GM23338 (cell line): ENCODE data around the gene TTC28. TPM values are rescaled to one million over a fixed set of nuclear protein-coding genes. Genes with fewer than 3 reads are reported as not detected.

ENCODE experiments used
- ATAC-seq: fragments of 200-7000 bp; cut with Tn5 transposase; 3 replicates; pipeline ENCODE4 v1.9.1; 2020
- DNase-seq: peaks from one replicate; pipeline ENCODE4 v3.0.0-alpha.2; 2015; ENCODE audit warnings: low spot score
- H2AFZ ChIP-seq: fragments of 200-600 bp; sonication (generic); 2 replicates; pipeline ENCODE4 v1.8.0; 2016; ENCODE audit warnings: antibody characterized with exemption, mild to moderate bottlenecking, moderate library complexity
- H3F3A ChIP-seq: fragments of 200-600 bp; sonication (generic); replicated peaks from 2 replicates; pipeline ENCODE4 v1.8.0; 2017; ENCODE audit warnings: antibody characterized with exemption, mixed run types, low read depth
- H3K27ac ChIP-seq: fragments of 200-600 bp; sonication (generic); 2 replicates; pipeline ENCODE4 v1.6.1; 2016; ENCODE audit warnings: low read depth
- H3K27me3 ChIP-seq: fragments of 200-600 bp; sonication (generic); 2 replicates; pipeline ENCODE4 v1.8.0; 2016; ENCODE audit warnings: mild to moderate bottlenecking, mixed run types, moderate library complexity; ENCODE audit not compliant: insufficient read depth
- H3K36me3 ChIP-seq: fragments of 200-600 bp; sonication (generic); 2 replicates; pipeline ENCODE4 v1.8.0; 2016; ENCODE audit warnings: mild to moderate bottlenecking; ENCODE audit not compliant: insufficient read depth
- H3K4me1 ChIP-seq: fragments of 200-600 bp; sonication (generic); 2 replicates; pipeline ENCODE4 v1.8.0; 2016; ENCODE audit warnings: mild to moderate bottlenecking, moderate library complexity; ENCODE audit not compliant: insufficient read depth
- H3K4me2 ChIP-seq: fragments of 200-600 bp; sonication (generic); 2 replicates; pipeline ENCODE4 v1.7.1; 2017; ENCODE audit warnings: mixed run types
- H3K4me3 ChIP-seq: fragments of 200-600 bp; sonication (generic); 2 replicates; pipeline ENCODE4 v1.6.1; 2016; ENCODE audit warnings: mixed run types
- H3K79me2 ChIP-seq: fragments of 200-600 bp; sonication (generic); replicated peaks from 2 replicates; pipeline ENCODE4 v1.8.0; 2017; ENCODE audit warnings: mild to moderate bottlenecking; ENCODE audit not compliant: insufficient read depth
- H3K9me2 ChIP-seq: fragments of 200-600 bp; sonication (generic); 2 replicates; pipeline ENCODE4 v1.8.0; 2017; ENCODE audit not compliant: insufficient read depth
- H4K20me1 ChIP-seq: fragments of 200-600 bp; sonication (generic); replicated peaks from 2 replicates; pipeline ENCODE4 v1.8.0; 2017; ENCODE audit warnings: mild to moderate bottlenecking; ENCODE audit not compliant: insufficient read depth
- H3K27ac Mint-ChIP-seq: 2 replicates; pipeline ENCODE4 v1.8.0; 2020; ENCODE audit warnings: inconsistent platforms, mild to moderate bottlenecking, moderate library complexity, mixed read lengths
- H3K27me3 Mint-ChIP-seq: 3 replicates; pipeline ENCODE4 v1.8.0; 2022; ENCODE audit warnings: low read depth, mild to moderate bottlenecking, moderate library complexity, mixed read lengths, inconsistent platforms; ENCODE audit not compliant: insufficient read depth, poor library complexity
- H3K36me3 Mint-ChIP-seq: 3 replicates; pipeline ENCODE4 v1.8.0; 2021; ENCODE audit warnings: low read depth, mild to moderate bottlenecking, inconsistent platforms, moderate library complexity, mixed read lengths
- H3K4me1 Mint-ChIP-seq: 3 replicates; pipeline ENCODE4 v1.8.0; 2020; ENCODE audit warnings: mild to moderate bottlenecking, inconsistent platforms, mixed read lengths
- H3K4me3 Mint-ChIP-seq: 3 replicates; pipeline ENCODE4 v1.8.0; 2021; ENCODE audit warnings: moderate library complexity, mild to moderate bottlenecking, inconsistent platforms, mixed read lengths
- H3K9me3 Mint-ChIP-seq: 3 replicates; pipeline ENCODE4 v1.8.0; 2020; ENCODE audit warnings: moderate library complexity, mild to moderate bottlenecking, inconsistent platforms, mixed read lengths
- CREB1 ChIP-seq: fragments of 250-450 bp; sonication (Bioruptor Pico); IDR thresholded peaks from 2 replicates; pipeline ENCODE4 v1.5.0; 2020; ENCODE audit warnings: low read depth, mild to moderate bottlenecking, moderate library complexity
- EZH2 ChIP-seq: fragments of 200-600 bp; sonication (generic); IDR thresholded peaks from one replicate; pipeline ENCODE4 v1.8.0; 2017; ENCODE audit warnings: antibody characterized with exemption, mild to moderate bottlenecking, low read depth; ENCODE audit not compliant: unreplicated experiment
- EZH2phosphoT487 ChIP-seq: fragments of 200-600 bp; sonication (generic); IDR thresholded peaks from one replicate; pipeline ENCODE4 v1.8.1; 2018; ENCODE audit warnings: antibody characterized with exemption; ENCODE audit not compliant: unreplicated experiment
- JUNB ChIP-seq: IDR thresholded peaks from one replicate; pipeline ENCODE4 v1.6.1; 2016; ENCODE audit warnings: antibody characterized with exemption; ENCODE audit not compliant: unreplicated experiment
- NANOG ChIP-seq: IDR thresholded peaks from 2 replicates; pipeline ENCODE4 v1.6.1; 2016; ENCODE audit warnings: antibody characterized with exemption, borderline replicate concordance
- POLR2AphosphoS5 ChIP-seq: IDR thresholded peaks from 2 replicates; pipeline ENCODE4 v1.6.1; 2016; ENCODE audit warnings: antibody characterized with exemption, low read depth
- STAT1 ChIP-seq: IDR thresholded peaks from one replicate; pipeline ENCODE4 v1.6.1; 2016; ENCODE audit warnings: antibody characterized with exemption; ENCODE audit not compliant: unreplicated experiment
- ZNF114 ChIP-seq: fragments of 250-450 bp; sonication (Bioruptor Pico); IDR thresholded peaks from 2 replicates; pipeline ENCODE4 v1.5.0; 2020; ENCODE audit warnings: mild to moderate bottlenecking, moderate library complexity
- ZNF331 ChIP-seq: fragments of 250-450 bp; sonication (Bioruptor Pico); IDR thresholded peaks from 2 replicates; pipeline ENCODE4 v1.5.0; 2020; ENCODE audit warnings: low read depth, mild to moderate bottlenecking, moderate library complexity
- polyA plus RNA-seq: library from polyadenylated mRNA; unstranded; fragments of >200 nt; fragmentation: Nextera tagmentation; extraction: Ambion mirVana; gene quantifications from 2 replicates; pipeline ENCODE4 v1.2.1, GENCODE V29; 2016
- total RNA-seq: library from RNA; depleted of rRNA; stranded (reverse); fragments of >200 nt; shearing (Covaris generic); gene quantifications from 2 replicates; pipeline ENCODE4 v1.2.3, GENCODE V29; 2014
- TF ChIP-seq, protein P1 (sequence below): IDR thresholded peaks from one replicate; pipeline ENCODE4 v1.6.1; 2018; ENCODE audit warnings: antibody characterized with exemption; ENCODE audit not compliant: unreplicated experiment
- TF ChIP-seq, protein P2 (sequence below): fragments of 250-450 bp; sonication (Bioruptor Pico); IDR thresholded peaks from 2 replicates; pipeline ENCODE4 v1.5.0; 2020; ENCODE audit warnings: mild to moderate bottlenecking, moderate library complexity
- TF ChIP-seq, protein P3 (sequence below), 2 experiments: fragments of 200-600 bp in 1 of 2; sonication (generic) in 1 of 2; conservative IDR thresholded peaks; 2 replicates each; pipeline versions ENCODE4 v1.5.1 to v1.6.1; 2016 to 2017; ENCODE audit warnings: antibody characterized with exemption in 2 of 2, low read depth in 2 of 2, mild to moderate bottlenecking in 2 of 2, moderate library complexity in 1 of 2
- TF ChIP-seq, protein P4 (sequence below): IDR thresholded peaks from 2 replicates; pipeline ENCODE4 v1.6.1; 2016; ENCODE audit warnings: antibody characterized with exemption

Gene TTC28
- total and polyA plus RNA-seq, 2 experiments from 2014 or later: 4.5 to 16.1 TPM

DNA sequence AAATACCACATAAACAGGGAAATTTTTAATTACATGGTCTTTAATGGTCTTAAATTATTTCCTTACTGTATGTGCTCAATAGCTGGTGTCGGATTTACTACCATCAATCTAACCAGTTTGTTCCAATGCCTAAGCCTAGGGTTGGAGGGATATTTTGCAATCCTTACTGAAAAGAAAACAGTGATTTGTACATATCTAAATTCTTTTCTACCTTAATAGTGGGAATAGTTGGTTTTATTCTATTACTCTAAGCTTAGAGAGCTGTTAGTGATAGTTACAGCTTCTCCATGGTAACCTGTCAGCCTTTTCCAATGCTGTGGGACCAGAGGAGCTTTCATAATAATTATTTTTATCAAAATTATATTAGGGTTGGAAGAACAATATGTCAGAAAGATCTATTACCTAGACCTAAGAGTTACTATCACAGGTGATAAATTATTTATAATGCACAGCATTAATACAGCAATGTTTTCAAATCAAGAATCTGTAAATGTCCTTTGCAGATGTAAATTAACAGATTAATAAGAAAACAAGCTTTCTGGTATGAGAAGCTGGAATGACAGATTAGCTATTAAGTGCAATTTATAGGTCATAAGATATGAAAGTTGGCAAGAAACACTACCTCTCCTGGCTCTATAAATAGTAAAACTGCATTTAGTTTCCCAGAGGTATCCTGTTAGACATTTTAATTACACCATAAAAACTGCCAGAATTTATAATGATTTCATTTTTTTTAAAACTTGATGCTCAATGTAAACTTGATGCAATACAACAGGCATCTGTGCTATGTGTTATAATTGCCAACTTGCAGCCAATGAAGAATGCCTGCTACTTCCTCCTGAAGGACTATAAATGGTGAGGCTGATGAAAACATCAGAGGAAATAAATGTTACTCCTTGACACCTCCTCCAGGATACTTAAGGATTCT, 498.6 kb downstream of the TTC28 start:
- peaks cover 4% of the 10 kb centered on the region; the same call in 1 of the 3 replicates for H3K4me1 Mint-ChIP-seq
- Histone ChIP-seq H2AFZ (no peak overlapping the region), H3K9me2 (no peaks in the 10 kb centered on the region), H3K4me3 (no peak overlapping the region), H3K4me1 (no peaks in the 10 kb centered on the region), H3K79me2 (no peaks in the 10 kb centered on the region), H3K4me2 (no peak overlapping the region), H4K20me1 (no peaks in the 10 kb centered on the region), H3F3A (no peaks in the 10 kb centered on the region), H3K36me3 (no peaks in the 10 kb centered on the region), H3K27me3 (no peaks in the 10 kb centered on the region), H3K27ac (no peak overlapping the region)
- H3K9me3 Mint-ChIP-seq: no peaks in the 10 kb centered on the region
- no peaks in the 10 kb centered on the region for H3K36me3 Mint-ChIP-seq
- no peak overlapping the region for H3K27ac Mint-ChIP-seq
- DNase-seq (no peak), ATAC-seq (no peak)
- no peak for TF ChIP-seq EZH2
- no peak for TF ChIP-seq ZNF331 (CRISPR knock-in tag)
- TF ChIP-seq JUNB: no peak
- TF ChIP-seq, protein P1, sequence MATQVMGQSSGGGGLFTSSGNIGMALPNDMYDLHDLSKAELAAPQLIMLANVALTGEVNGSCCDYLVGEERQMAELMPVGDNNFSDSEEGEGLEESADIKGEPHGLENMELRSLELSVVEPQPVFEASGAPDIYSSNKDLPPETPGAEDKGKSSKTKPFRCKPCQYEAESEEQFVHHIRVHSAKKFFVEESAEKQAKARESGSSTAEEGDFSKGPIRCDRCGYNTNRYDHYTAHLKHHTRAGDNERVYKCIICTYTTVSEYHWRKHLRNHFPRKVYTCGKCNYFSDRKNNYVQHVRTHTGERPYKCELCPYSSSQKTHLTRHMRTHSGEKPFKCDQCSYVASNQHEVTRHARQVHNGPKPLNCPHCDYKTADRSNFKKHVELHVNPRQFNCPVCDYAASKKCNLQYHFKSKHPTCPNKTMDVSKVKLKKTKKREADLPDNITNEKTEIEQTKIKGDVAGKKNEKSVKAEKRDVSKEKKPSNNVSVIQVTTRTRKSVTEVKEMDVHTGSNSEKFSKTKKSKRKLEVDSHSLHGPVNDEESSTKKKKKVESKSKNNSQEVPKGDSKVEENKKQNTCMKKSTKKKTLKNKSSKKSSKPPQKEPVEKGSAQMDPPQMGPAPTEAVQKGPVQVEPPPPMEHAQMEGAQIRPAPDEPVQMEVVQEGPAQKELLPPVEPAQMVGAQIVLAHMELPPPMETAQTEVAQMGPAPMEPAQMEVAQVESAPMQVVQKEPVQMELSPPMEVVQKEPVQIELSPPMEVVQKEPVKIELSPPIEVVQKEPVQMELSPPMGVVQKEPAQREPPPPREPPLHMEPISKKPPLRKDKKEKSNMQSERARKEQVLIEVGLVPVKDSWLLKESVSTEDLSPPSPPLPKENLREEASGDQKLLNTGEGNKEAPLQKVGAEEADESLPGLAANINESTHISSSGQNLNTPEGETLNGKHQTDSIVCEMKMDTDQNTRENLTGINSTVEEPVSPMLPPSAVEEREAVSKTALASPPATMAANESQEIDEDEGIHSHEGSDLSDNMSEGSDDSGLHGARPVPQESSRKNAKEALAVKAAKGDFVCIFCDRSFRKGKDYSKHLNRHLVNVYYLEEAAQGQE: no peak
- TF ChIP-seq CREB1 (CRISPR knock-in tag): no peak
- TF ChIP-seq STAT1: no peak
- TF ChIP-seq EZH2phosphoT487: no peak
- TF ChIP-seq NANOG: no peak
- no peak for TF ChIP-seq ZNF114 (CRISPR knock-in tag)
- no peak for TF ChIP-seq POLR2AphosphoS5
- TF ChIP-seq, protein P2, sequence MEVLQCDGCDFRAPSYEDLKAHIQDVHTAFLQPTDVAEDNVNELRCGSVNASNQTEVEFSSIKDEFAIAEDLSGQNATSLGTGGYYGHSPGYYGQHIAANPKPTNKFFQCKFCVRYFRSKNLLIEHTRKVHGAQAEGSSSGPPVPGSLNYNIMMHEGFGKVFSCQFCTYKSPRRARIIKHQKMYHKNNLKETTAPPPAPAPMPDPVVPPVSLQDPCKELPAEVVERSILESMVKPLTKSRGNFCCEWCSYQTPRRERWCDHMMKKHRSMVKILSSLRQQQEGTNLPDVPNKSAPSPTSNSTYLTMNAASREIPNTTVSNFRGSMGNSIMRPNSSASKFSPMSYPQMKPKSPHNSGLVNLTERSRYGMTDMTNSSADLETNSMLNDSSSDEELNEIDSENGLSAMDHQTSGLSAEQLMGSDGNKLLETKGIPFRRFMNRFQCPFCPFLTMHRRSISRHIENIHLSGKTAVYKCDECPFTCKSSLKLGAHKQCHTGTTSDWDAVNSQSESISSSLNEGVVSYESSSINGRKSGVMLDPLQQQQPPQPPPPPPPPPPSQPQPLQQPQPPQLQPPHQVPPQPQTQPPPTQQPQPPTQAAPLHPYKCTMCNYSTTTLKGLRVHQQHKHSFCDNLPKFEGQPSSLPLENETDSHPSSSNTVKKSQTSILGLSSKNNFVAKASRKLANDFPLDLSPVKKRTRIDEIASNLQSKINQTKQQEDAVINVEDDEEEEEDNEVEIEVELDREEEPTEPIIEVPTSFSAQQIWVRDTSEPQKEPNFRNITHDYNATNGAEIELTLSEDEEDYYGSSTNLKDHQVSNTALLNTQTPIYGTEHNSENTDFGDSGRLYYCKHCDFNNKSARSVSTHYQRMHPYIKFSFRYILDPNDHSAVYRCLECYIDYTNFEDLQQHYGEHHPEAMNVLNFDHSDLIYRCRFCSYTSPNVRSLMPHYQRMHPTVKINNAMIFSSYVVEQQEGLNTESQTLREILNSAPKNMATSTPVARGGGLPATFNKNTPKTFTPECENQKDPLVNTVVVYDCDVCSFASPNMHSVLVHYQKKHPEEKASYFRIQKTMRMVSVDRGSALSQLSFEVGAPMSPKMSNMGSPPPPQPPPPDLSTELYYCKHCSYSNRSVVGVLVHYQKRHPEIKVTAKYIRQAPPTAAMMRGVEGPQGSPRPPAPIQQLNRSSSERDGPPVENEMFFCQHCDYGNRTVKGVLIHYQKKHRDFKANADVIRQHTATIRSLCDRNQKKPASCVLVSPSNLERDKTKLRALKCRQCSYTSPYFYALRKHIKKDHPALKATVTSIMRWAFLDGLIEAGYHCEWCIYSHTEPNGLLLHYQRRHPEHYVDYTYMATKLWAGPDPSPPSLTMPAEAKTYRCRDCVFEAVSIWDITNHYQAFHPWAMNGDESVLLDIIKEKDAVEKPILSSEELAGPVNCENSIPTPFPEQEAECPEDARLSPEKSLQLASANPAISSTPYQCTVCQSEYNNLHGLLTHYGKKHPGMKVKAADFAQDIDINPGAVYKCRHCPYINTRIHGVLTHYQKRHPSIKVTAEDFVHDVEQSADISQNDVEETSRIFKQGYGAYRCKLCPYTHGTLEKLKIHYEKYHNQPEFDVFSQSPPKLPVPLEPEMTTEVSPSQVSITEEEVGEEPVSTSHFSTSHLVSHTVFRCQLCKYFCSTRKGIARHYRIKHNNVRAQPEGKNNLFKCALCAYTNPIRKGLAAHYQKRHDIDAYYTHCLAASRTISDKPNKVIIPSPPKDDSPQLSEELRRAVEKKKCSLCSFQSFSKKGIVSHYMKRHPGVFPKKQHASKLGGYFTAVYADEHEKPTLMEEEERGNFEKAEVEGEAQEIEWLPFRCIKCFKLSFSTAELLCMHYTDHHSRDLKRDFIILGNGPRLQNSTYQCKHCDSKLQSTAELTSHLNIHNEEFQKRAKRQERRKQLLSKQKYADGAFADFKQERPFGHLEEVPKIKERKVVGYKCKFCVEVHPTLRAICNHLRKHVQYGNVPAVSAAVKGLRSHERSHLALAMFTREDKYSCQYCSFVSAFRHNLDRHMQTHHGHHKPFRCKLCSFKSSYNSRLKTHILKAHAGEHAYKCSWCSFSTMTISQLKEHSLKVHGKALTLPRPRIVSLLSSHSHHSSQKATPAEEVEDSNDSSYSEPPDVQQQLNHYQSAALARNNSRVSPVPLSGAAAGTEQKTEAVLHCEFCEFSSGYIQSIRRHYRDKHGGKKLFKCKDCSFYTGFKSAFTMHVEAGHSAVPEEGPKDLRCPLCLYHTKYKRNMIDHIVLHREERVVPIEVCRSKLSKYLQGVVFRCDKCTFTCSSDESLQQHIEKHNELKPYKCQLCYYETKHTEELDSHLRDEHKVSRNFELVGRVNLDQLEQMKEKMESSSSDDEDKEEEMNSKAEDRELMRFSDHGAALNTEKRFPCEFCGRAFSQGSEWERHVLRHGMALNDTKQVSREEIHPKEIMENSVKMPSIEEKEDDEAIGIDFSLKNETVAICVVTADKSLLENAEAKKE (CRISPR knock-in tag): no peak
- TF ChIP-seq, protein P3, sequence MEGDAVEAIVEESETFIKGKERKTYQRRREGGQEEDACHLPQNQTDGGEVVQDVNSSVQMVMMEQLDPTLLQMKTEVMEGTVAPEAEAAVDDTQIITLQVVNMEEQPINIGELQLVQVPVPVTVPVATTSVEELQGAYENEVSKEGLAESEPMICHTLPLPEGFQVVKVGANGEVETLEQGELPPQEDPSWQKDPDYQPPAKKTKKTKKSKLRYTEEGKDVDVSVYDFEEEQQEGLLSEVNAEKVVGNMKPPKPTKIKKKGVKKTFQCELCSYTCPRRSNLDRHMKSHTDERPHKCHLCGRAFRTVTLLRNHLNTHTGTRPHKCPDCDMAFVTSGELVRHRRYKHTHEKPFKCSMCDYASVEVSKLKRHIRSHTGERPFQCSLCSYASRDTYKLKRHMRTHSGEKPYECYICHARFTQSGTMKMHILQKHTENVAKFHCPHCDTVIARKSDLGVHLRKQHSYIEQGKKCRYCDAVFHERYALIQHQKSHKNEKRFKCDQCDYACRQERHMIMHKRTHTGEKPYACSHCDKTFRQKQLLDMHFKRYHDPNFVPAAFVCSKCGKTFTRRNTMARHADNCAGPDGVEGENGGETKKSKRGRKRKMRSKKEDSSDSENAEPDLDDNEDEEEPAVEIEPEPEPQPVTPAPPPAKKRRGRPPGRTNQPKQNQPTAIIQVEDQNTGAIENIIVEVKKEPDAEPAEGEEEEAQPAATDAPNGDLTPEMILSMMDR (conservative IDR thresholded peaks at IDR 0.05; ENCODE audit: low read depth in 2 of 2): no peak
- TF ChIP-seq, protein P4, sequence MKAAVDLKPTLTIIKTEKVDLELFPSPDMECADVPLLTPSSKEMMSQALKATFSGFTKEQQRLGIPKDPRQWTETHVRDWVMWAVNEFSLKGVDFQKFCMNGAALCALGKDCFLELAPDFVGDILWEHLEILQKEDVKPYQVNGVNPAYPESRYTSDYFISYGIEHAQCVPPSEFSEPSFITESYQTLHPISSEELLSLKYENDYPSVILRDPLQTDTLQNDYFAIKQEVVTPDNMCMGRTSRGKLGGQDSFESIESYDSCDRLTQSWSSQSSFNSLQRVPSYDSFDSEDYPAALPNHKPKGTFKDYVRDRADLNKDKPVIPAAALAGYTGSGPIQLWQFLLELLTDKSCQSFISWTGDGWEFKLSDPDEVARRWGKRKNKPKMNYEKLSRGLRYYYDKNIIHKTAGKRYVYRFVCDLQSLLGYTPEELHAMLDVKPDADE: no peak
- no peak overlapping the region for H3K4me3 Mint-ChIP-seq
- H3K27me3 Mint-ChIP-seq: no peaks in the 10 kb centered on the region
